H9 (cell line): ENCODE measurements around the gene MACROH2A1. TPM values are rescaled to one million over a fixed set of nuclear protein-coding genes. Genes with fewer than 3 reads are reported as not detected.

Source experiments
- DNase-seq: peaks from one replicate; pipeline ENCODE4 v3.0.0-alpha.2; 2017
- H2AFZ ChIP-seq: one replicate; pipeline ENCODE4 v1.6.1; 2013; ENCODE audit warnings: mild to moderate bottlenecking, low read length, control low read depth, moderate library complexity
- H2AK5ac ChIP-seq: 2 replicates; pipeline ENCODE4 v1.6.1; 2013; ENCODE audit warnings: low read length, control low read depth, mixed read lengths; ENCODE audit not compliant: insufficient read length
- H2BK120ac ChIP-seq: one replicate; pipeline ENCODE4 v1.6.1; 2013; ENCODE audit warnings: low read depth, mild to moderate bottlenecking, low read length, control low read depth, inconsistent platforms; ENCODE audit not compliant: poor library complexity, severe bottlenecking
- H2BK12ac ChIP-seq: 2 replicates; pipeline ENCODE4 v1.6.1; 2013; ENCODE audit warnings: low read length, control low read depth, mixed read lengths, low read depth; ENCODE audit not compliant: insufficient read length
- H2BK15ac ChIP-seq: 2 replicates; pipeline ENCODE4 v1.6.1; 2013; ENCODE audit warnings: low read depth, low read length, control low read depth
- H2BK20ac ChIP-seq: one replicate; pipeline ENCODE4 v1.6.1; 2013; ENCODE audit warnings: low read depth, mild to moderate bottlenecking, low read length, control low read depth, inconsistent platforms; ENCODE audit not compliant: poor library complexity, severe bottlenecking
- H2BK5ac ChIP-seq: 2 replicates; pipeline ENCODE4 v1.6.1; 2013; ENCODE audit warnings: low read length, control low read depth, mixed read lengths; ENCODE audit not compliant: insufficient read length
- H3K14ac ChIP-seq: 2 replicates; pipeline ENCODE4 v1.6.1; 2013; ENCODE audit warnings: low read length, control low read depth; ENCODE audit not compliant: insufficient read depth
- H3K18ac ChIP-seq: 2 replicates; pipeline ENCODE4 v1.6.1; 2013; ENCODE audit warnings: low read depth, mild to moderate bottlenecking, mixed read lengths, low read length, control low read depth; ENCODE audit not compliant: insufficient read length
- H3K23ac ChIP-seq: 2 replicates; pipeline ENCODE4 v1.6.1; 2013; ENCODE audit warnings: low read length, control low read depth, mixed read lengths, low read depth; ENCODE audit not compliant: insufficient read length
- H3K23me2 ChIP-seq: 2 replicates; pipeline ENCODE4 v1.6.1; 2013; ENCODE audit warnings: low read depth, mild to moderate bottlenecking, mixed read lengths, low read length, control low read depth; ENCODE audit not compliant: insufficient read length, poor library complexity, severe bottlenecking
- H3K27ac ChIP-seq: 2 replicates; pipeline ENCODE4 v1.5.1; 2013; ENCODE audit warnings: low read length, control low read depth, mixed read lengths, low read depth; ENCODE audit not compliant: insufficient read length
- H3K27me3 ChIP-seq: 2 replicates; pipeline ENCODE4 v1.6.1; 2013; ENCODE audit warnings: low read length, control low read depth, inconsistent platforms; ENCODE audit not compliant: insufficient read depth
- H3K4ac ChIP-seq: 2 replicates; pipeline ENCODE4 v1.6.1; 2013; ENCODE audit warnings: low read depth, mild to moderate bottlenecking, control low read depth, inconsistent platforms, low read length, moderate library complexity
- H3K4me1 ChIP-seq: 2 replicates; pipeline ENCODE4 v1.6.1; 2013; ENCODE audit warnings: low read length, control low read depth, inconsistent platforms; ENCODE audit not compliant: insufficient read depth
- H3K4me2 ChIP-seq: 2 replicates; pipeline ENCODE4 v1.6.1; 2013; ENCODE audit warnings: low read length, control low read depth, mixed read lengths; ENCODE audit not compliant: insufficient read length, insufficient read depth
- H3K56ac ChIP-seq: 2 replicates; pipeline ENCODE4 v1.6.1; 2013; ENCODE audit warnings: low read depth, mild to moderate bottlenecking, mixed read lengths, low read length, control low read depth; ENCODE audit not compliant: insufficient read length
- H3K79me1 ChIP-seq: 2 replicates; pipeline ENCODE4 v1.6.1; 2013; ENCODE audit warnings: low read depth, mild to moderate bottlenecking, moderate library complexity, low read length, control low read depth, inconsistent platforms; ENCODE audit not compliant: insufficient read depth, poor library complexity, severe bottlenecking
- H3K79me2 ChIP-seq: 2 replicates; pipeline ENCODE4 v1.6.1; 2013; ENCODE audit warnings: low read length, control low read depth, inconsistent platforms; ENCODE audit not compliant: insufficient read depth
- H3K9ac ChIP-seq: 2 replicates; pipeline ENCODE4 v1.6.1; 2013; ENCODE audit warnings: low read length, control low read depth, mixed read lengths; ENCODE audit not compliant: insufficient read length; ENCODE audit errors: extremely low read depth
- H3K9me3 ChIP-seq: one replicate; pipeline ENCODE4 v1.6.1; 2013; ENCODE audit warnings: low read depth, low read length, inconsistent platforms; ENCODE audit not compliant: control insufficient read depth
- H3T11ph ChIP-seq: one replicate; pipeline ENCODE4 v1.6.1; 2013; ENCODE audit warnings: mild to moderate bottlenecking, low read length, control low read depth, inconsistent platforms
- H4K20me1 ChIP-seq: one replicate; pipeline ENCODE4 v1.6.1; 2013; ENCODE audit not compliant: control insufficient read depth, insufficient read length, insufficient read depth
- H4K5ac ChIP-seq: 2 replicates; pipeline ENCODE4 v1.6.1; 2013; ENCODE audit warnings: low read depth, mild to moderate bottlenecking, mixed read lengths, low read length, control low read depth; ENCODE audit not compliant: insufficient read length
- H4K8ac ChIP-seq: replicated peaks from 2 replicates; pipeline ENCODE4 v1.6.1; 2013; ENCODE audit warnings: low read length, control low read depth, mixed read lengths, low read depth; ENCODE audit not compliant: insufficient read length
- H4K91ac ChIP-seq: 2 replicates; pipeline ENCODE4 v1.6.1; 2013; ENCODE audit warnings: low read depth, mild to moderate bottlenecking, moderate library complexity, mixed read lengths, low read length, control low read depth; ENCODE audit not compliant: insufficient read length
- H3K27ac Mint-ChIP-seq, 3 experiments: 2 replicates in 2 of 3; 3 replicates in 1 of 3; pipeline ENCODE4 v1.8.0; 2020 to 2021; ENCODE audit warnings: mixed read lengths in 3 of 3, mild to moderate bottlenecking in 1 of 3, moderate library complexity in 1 of 3
- H3K27me3 Mint-ChIP-seq: 2 replicates; pipeline ENCODE4 v1.8.0; 2021; ENCODE audit warnings: low read depth, mild to moderate bottlenecking, moderate library complexity, mixed read lengths
- H3K36me3 Mint-ChIP-seq, 3 experiments: 2 replicates in 2 of 3; 3 replicates in 1 of 3; pipeline ENCODE4 v1.8.0; 2020 to 2021; ENCODE audit warnings: low read depth in 3 of 3, mixed read lengths in 3 of 3; ENCODE audit not compliant: insufficient read depth in 1 of 3
- H3K4me1 Mint-ChIP-seq, 2 experiments: 2 replicates each; pipeline ENCODE4 v1.8.0; 2020; ENCODE audit warnings: mixed read lengths in 2 of 2
- H3K4me3 Mint-ChIP-seq, 2 experiments: 2 replicates in 1 of 2; 3 replicates in 1 of 2; pipeline ENCODE4 v1.8.0; 2020 to 2021; ENCODE audit warnings: mild to moderate bottlenecking in 2 of 2, mixed read lengths in 2 of 2, moderate library complexity in 1 of 2
- H3K9me3 Mint-ChIP-seq, 2 experiments: 2 replicates in 1 of 2; 3 replicates in 1 of 2; pipeline ENCODE4 v1.8.0; 2020; ENCODE audit warnings: mild to moderate bottlenecking in 2 of 2, mixed read lengths in 2 of 2, moderate library complexity in 1 of 2
- CTCF ChIP-seq: fragments of 200-600 bp; sonication (generic); conservative IDR thresholded peaks from 3 replicates; pipeline ENCODE4 v1.8.0; 2021; ENCODE audit warnings: antibody characterized with exemption, mild to moderate bottlenecking
- WGBS: extraction: QIAGEN DNeasy Blood & Tissue Kit; methylation state at CpG from one replicate; pipeline ENCODE4 v1.1.7; 2013; ENCODE audit warnings: missing lambda C conversion rate, low lambda C conversion rate, mixed read lengths; ENCODE audit not compliant: insufficient read length; ENCODE audit errors: extremely low coverage; 5-methylcytosine and 5-hydroxymethylcytosine counted together
- total RNA-seq: library from RNA; stranded (reverse); gene quantifications from 2 replicates; pipeline ENCODE4 v1.2.1, GENCODE V29; 2021

Gene MACROH2A1
- total RNA-seq, 1 experiment from 2014 or later, result 111 TPM

GRCh38 chr5:135349451-135349850 lies 49.6 kb downstream of the MACROH2A1 start:
- no peak overlapping the region for H2BK15ac ChIP-seq
- TF ChIP-seq CTCF, result no peak
- no peak overlapping the region for H4K91ac ChIP-seq
- Mint-ChIP-seq H3K4me1 (no peaks in the 10 kb centered on the region), H3K27me3 (no peaks in the 10 kb centered on the region), H3K4me3 (no peak overlapping the region), H3K27ac (no peak overlapping the region), H3K9me3 (no peaks in the 10 kb centered on the region), H3K36me3 (peaks cover 4 to 28% (median 9%) of the 10 kb centered on the region in 3 experiments; a peak in 5 of 7 replicates)
- no peak for DNase-seq
- no peak overlapping the region for H2BK12ac ChIP-seq
- no peaks in the 10 kb centered on the region for H3K79me1 ChIP-seq
- H3K4me1 ChIP-seq, result no peaks in the 10 kb centered on the region
- no peak overlapping the region for H3K27ac ChIP-seq
- H3K14ac ChIP-seq, result no peak overlapping the region
- no peak overlapping the region for H3K56ac ChIP-seq
- H4K5ac ChIP-seq, result no peak overlapping the region
- H3K9ac ChIP-seq, result no peak overlapping the region
- H3K4me2 ChIP-seq, result no peak overlapping the region
- no peak overlapping the region for H3K23ac ChIP-seq
- H2AFZ ChIP-seq, result no peak overlapping the region
- H3K27me3 ChIP-seq, result no peaks in the 10 kb centered on the region
- H2BK5ac ChIP-seq, result no peak overlapping the region
- H3K9me3 ChIP-seq, result no peaks in the 10 kb centered on the region
- WGBS, result no CpG with 5 or more reads among the region's 1 CpG
- no peaks in the 10 kb centered on the region for H3K79me2 ChIP-seq
- no peak overlapping the region for H2AK5ac ChIP-seq
- H2BK20ac ChIP-seq, result no peak overlapping the region
- no peak overlapping the region for H3T11ph ChIP-seq
- no peak overlapping the region for H2BK120ac ChIP-seq
- no peak overlapping the region for H4K8ac ChIP-seq
- no peaks in the 10 kb centered on the region for H4K20me1 ChIP-seq
- no peaks in the 10 kb centered on the region for H3K23me2 ChIP-seq
- H3K18ac ChIP-seq, result no peak overlapping the region
- no peak overlapping the region for H3K4ac ChIP-seq
